WTC11 (cell line): ENCODE results near the gene FOXQ1.

Experiments
- CREM ChIP-seq: sonication (generic); formaldehyde crosslinking; IDR thresholded peaks from 2 replicates; pipeline ENCODE4 v1.8.1; 2022; ENCODE audit warnings: mild to moderate bottlenecking, missing genetic modification reagents, moderate library complexity
- FOXJ3 ChIP-seq: sonication (generic); formaldehyde crosslinking; IDR thresholded peaks from 2 replicates; pipeline ENCODE4 v1.9.0; 2021; ENCODE audit warnings: missing genetic modification reagents, mild to moderate bottlenecking, borderline replicate concordance
- GRHL2 ChIP-seq: fragments of 250-450 bp; sonication (Bioruptor Pico); IDR thresholded peaks from 2 replicates; pipeline ENCODE4 v1.8.0; 2022; ENCODE audit warnings: mild to moderate bottlenecking, moderate library complexity; ENCODE audit not compliant: insufficient replicate concordance, severe bottlenecking
- JUN ChIP-seq: sonication (generic); formaldehyde crosslinking; IDR thresholded peaks from 2 replicates; pipeline ENCODE4 v1.8.0; 2023; ENCODE audit warnings: mild to moderate bottlenecking, missing genetic modification reagents
- NFE2L1 ChIP-seq: sonication (generic); formaldehyde crosslinking; IDR thresholded peaks from 2 replicates; pipeline ENCODE4 v1.8.1; 2023; ENCODE audit warnings: missing genetic modification reagents
- TF ChIP-seq, protein P1 (sequence below): sonication (generic); formaldehyde crosslinking; IDR thresholded peaks from 2 replicates; pipeline ENCODE4 v1.8.0; 2022; ENCODE audit warnings: mild to moderate bottlenecking, missing genetic modification reagents
- TF ChIP-seq, protein P2 (sequence below): fragments of 200-600 bp; IDR thresholded peaks from 2 replicates; pipeline ENCODE4 v1.8.0; 2022; ENCODE audit warnings: antibody characterized with exemption
- TF ChIP-seq, protein P3 (sequence below): fragments of 250-450 bp; sonication (Bioruptor Pico); conservative IDR thresholded peaks from 2 replicates; pipeline ENCODE4 v1.9.0; 2021; ENCODE audit warnings: mild to moderate bottlenecking
- TF ChIP-seq, protein P4 (sequence below): fragments of 250-450 bp; sonication (Bioruptor Pico); IDR thresholded peaks from 2 replicates; pipeline ENCODE4 v1.9.0; 2021; ENCODE audit warnings: moderate library complexity, mild to moderate bottlenecking, inconsistent platforms, borderline replicate concordance
- TF ChIP-seq, protein P5 (sequence below): sonication (generic); formaldehyde crosslinking; IDR thresholded peaks from 2 replicates; pipeline ENCODE4 v1.8.1; 2022; ENCODE audit warnings: mild to moderate bottlenecking, moderate library complexity, missing genetic modification reagents
- TF ChIP-seq, protein P6 (sequence below): sonication (generic); formaldehyde crosslinking; IDR thresholded peaks from 2 replicates; pipeline ENCODE4 v1.8.1; 2022; ENCODE audit warnings: low read depth, missing genetic modification reagents, borderline replicate concordance
- TF ChIP-seq, protein P7 (sequence below): sonication (generic); formaldehyde crosslinking; IDR thresholded peaks from 2 replicates; pipeline ENCODE4 v1.8.0; 2022; ENCODE audit warnings: mild to moderate bottlenecking, missing genetic modification reagents
- TF ChIP-seq, protein P8 (sequence below): sonication (generic); formaldehyde crosslinking; conservative IDR thresholded peaks from 2 replicates; pipeline ENCODE4 v1.8.1; 2022; ENCODE audit warnings: mild to moderate bottlenecking, missing genetic modification reagents
- TF ChIP-seq, protein P9 (sequence below): sonication (generic); formaldehyde crosslinking; IDR thresholded peaks from 2 replicates; pipeline ENCODE4 v1.8.0; 2022; ENCODE audit warnings: mild to moderate bottlenecking, missing genetic modification reagents

DNA sequence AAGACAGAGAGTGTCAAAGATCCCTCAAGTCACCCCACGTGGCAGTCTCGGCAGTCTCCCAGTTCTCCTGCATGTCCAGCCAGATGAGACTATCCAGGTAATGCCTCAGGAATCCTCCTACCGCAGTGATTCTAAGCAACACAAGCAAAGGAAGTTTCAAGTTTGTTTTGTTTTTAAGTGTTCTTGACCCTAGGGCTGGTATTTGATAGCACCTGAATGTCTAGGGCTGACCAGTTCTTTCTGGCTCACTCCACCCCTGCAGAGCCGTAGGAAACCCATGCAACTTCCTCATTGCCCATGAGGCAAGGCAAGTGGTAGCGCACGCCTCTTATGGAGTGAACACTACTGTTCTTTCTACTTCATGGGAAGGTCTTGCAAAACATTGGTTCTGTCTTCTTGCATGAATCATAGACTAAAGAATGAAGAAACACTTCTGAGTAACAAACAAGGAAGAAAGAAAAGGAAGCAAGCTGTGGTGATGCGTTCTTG lies 24.8 kb upstream of the FOXQ1 start:
- TF ChIP-seq, protein P1, sequence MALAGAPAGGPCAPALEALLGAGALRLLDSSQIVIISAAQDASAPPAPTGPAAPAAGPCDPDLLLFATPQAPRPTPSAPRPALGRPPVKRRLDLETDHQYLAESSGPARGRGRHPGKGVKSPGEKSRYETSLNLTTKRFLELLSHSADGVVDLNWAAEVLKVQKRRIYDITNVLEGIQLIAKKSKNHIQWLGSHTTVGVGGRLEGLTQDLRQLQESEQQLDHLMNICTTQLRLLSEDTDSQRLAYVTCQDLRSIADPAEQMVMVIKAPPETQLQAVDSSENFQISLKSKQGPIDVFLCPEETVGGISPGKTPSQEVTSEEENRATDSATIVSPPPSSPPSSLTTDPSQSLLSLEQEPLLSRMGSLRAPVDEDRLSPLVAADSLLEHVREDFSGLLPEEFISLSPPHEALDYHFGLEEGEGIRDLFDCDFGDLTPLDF: no peak
- TF ChIP-seq, protein P2, sequence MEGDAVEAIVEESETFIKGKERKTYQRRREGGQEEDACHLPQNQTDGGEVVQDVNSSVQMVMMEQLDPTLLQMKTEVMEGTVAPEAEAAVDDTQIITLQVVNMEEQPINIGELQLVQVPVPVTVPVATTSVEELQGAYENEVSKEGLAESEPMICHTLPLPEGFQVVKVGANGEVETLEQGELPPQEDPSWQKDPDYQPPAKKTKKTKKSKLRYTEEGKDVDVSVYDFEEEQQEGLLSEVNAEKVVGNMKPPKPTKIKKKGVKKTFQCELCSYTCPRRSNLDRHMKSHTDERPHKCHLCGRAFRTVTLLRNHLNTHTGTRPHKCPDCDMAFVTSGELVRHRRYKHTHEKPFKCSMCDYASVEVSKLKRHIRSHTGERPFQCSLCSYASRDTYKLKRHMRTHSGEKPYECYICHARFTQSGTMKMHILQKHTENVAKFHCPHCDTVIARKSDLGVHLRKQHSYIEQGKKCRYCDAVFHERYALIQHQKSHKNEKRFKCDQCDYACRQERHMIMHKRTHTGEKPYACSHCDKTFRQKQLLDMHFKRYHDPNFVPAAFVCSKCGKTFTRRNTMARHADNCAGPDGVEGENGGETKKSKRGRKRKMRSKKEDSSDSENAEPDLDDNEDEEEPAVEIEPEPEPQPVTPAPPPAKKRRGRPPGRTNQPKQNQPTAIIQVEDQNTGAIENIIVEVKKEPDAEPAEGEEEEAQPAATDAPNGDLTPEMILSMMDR: no peak
- no peak for TF ChIP-seq CREM (CRISPR knock-in tag)
- TF ChIP-seq, protein P3, sequence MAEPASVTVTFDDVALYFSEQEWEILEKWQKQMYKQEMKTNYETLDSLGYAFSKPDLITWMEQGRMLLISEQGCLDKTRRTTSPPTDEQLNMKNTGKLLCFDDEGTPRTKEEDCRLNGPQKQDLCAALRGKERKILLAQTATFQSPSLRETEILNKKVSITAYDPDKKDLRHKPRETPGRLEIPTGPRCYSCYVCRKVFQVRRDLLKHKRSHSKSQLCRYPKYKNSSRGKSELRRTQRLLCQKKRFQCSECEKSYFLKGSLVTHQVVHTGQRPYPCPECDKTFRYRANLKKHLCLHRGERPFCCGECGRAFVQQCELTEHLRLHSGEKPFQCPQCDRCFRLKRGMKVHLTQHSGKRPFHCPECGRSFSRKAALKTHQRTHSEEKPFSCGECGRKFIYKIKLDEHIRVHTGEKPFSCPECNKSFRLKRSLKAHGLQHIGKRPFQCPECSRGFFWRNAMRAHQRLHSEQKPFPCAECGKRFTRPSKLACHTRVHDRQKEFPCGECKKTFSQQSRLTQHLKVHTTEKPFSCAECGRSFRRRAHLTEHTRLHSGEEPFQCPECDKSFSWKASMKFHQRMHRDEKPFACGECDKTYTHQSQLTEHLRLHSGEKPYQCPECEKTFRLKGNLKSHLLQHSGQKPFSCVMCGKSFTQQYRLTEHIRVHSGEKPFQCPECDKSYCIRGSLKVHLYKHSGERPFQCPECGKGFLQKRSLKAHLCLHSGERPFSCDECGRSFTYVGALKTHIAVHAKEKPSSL (CRISPR knock-in tag): no peak
- no peak for TF ChIP-seq GRHL2 (CRISPR knock-in tag)
- TF ChIP-seq, protein P4, sequence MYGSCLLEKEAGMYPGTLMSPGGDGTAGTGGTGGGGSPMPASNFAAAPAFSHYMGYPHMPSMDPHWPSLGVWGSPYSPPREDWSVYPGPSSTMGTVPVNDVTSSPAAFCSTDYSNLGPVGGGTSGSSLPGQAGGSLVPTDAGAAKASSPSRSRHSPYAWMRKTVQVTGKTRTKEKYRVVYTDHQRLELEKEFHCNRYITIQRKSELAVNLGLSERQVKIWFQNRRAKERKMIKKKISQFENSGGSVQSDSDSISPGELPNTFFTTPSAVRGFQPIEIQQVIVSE (CRISPR knock-in tag): no peak
- TF ChIP-seq, protein P5, sequence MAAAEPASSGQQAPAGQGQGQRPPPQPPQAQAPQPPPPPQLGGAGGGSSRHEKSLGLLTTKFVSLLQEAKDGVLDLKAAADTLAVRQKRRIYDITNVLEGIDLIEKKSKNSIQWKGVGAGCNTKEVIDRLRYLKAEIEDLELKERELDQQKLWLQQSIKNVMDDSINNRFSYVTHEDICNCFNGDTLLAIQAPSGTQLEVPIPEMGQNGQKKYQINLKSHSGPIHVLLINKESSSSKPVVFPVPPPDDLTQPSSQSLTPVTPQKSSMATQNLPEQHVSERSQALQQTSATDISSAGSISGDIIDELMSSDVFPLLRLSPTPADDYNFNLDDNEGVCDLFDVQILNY (CRISPR knock-in tag): no peak
- no peak for TF ChIP-seq JUN (CRISPR knock-in tag)
- TF ChIP-seq, protein P6, sequence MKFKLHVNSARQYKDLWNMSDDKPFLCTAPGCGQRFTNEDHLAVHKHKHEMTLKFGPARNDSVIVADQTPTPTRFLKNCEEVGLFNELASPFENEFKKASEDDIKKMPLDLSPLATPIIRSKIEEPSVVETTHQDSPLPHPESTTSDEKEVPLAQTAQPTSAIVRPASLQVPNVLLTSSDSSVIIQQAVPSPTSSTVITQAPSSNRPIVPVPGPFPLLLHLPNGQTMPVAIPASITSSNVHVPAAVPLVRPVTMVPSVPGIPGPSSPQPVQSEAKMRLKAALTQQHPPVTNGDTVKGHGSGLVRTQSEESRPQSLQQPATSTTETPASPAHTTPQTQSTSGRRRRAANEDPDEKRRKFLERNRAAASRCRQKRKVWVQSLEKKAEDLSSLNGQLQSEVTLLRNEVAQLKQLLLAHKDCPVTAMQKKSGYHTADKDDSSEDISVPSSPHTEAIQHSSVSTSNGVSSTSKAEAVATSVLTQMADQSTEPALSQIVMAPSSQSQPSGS (CRISPR knock-in tag): no peak
- TF ChIP-seq, protein P7, sequence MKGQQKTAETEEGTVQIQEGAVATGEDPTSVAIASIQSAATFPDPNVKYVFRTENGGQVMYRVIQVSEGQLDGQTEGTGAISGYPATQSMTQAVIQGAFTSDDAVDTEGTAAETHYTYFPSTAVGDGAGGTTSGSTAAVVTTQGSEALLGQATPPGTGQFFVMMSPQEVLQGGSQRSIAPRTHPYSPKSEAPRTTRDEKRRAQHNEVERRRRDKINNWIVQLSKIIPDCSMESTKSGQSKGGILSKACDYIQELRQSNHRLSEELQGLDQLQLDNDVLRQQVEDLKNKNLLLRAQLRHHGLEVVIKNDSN (CRISPR knock-in tag): no peak
- TF ChIP-seq, protein P8, sequence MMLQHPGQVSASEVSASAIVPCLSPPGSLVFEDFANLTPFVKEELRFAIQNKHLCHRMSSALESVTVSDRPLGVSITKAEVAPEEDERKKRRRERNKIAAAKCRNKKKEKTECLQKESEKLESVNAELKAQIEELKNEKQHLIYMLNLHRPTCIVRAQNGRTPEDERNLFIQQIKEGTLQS (CRISPR knock-in tag): no peak
- TF ChIP-seq FOXJ3 (CRISPR knock-in tag): no peak
- TF ChIP-seq NFE2L1 (CRISPR knock-in tag): no peak
- TF ChIP-seq, protein P9, sequence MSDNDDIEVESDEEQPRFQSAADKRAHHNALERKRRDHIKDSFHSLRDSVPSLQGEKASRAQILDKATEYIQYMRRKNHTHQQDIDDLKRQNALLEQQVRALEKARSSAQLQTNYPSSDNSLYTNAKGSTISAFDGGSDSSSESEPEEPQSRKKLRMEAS (CRISPR knock-in tag): no peak
